KMS-11 (cell line): Measurements from ENCODE around the gene DCST1.

Experiments used
- H2AFZ ChIP-seq: fragments of 200-600 bp; sonication (generic); 2 replicates; pipeline ENCODE4 v1.6.1; 2016; ENCODE audit warnings: antibody characterized with exemption, mixed run types, low read depth
- H3K27ac ChIP-seq: fragments of 200-600 bp; sonication (generic); 2 replicates; pipeline ENCODE4 v1.6.1; 2016; ENCODE audit warnings: mild to moderate bottlenecking, mixed run types
- H3K27me3 ChIP-seq: fragments of 200-600 bp; sonication (generic); 2 replicates; pipeline ENCODE4 v1.6.1; 2017; ENCODE audit warnings: mild to moderate bottlenecking, low read depth, mixed run types, moderate library complexity; ENCODE audit not compliant: insufficient read depth
- H3K36me3 ChIP-seq: fragments of 200-600 bp; sonication (generic); 2 replicates; pipeline ENCODE4 v1.6.1; 2017; ENCODE audit warnings: mild to moderate bottlenecking, mixed run types; ENCODE audit not compliant: insufficient read depth
- H3K4me1 ChIP-seq: fragments of 200-600 bp; sonication (generic); 2 replicates; pipeline ENCODE4 v1.6.1; 2016; ENCODE audit warnings: mild to moderate bottlenecking, low read depth, mixed run types; ENCODE audit not compliant: poor library complexity, severe bottlenecking
- H3K4me2 ChIP-seq: fragments of 200-600 bp; sonication (generic); 2 replicates; pipeline ENCODE4 v1.7.0; 2016; ENCODE audit warnings: mild to moderate bottlenecking, mixed run types
- H3K4me3 ChIP-seq: fragments of 200-600 bp; sonication (generic); IDR thresholded peaks from 2 replicates; pipeline ENCODE4 v1.6.1; 2017; ENCODE audit warnings: low read depth, low read length, mixed read lengths; ENCODE audit not compliant: insufficient read depth
- H3K79me2 ChIP-seq: fragments of 200-600 bp; sonication (generic); 2 replicates; pipeline ENCODE4 v1.6.1; 2016; ENCODE audit warnings: low read depth, mixed run types; ENCODE audit not compliant: insufficient read depth
- H3K9ac ChIP-seq: fragments of 200-600 bp; sonication (generic); 2 replicates; pipeline ENCODE4 v1.6.1; 2016; ENCODE audit warnings: mild to moderate bottlenecking, mixed run types
- H4K20me1 ChIP-seq: fragments of 200-600 bp; sonication (generic); 2 replicates; pipeline ENCODE4 v1.6.1; 2016; ENCODE audit warnings: mild to moderate bottlenecking, mixed run types; ENCODE audit not compliant: insufficient read depth
- TF ChIP-seq, protein P1 (sequence below): fragments of 200-600 bp; sonication (generic); conservative IDR thresholded peaks from 2 replicates; pipeline ENCODE4 v1.6.1; 2017; ENCODE audit warnings: low read depth, mild to moderate bottlenecking, antibody characterized with exemption, low read length, moderate library complexity, mixed read lengths

The DCST1 gene

DNA sequence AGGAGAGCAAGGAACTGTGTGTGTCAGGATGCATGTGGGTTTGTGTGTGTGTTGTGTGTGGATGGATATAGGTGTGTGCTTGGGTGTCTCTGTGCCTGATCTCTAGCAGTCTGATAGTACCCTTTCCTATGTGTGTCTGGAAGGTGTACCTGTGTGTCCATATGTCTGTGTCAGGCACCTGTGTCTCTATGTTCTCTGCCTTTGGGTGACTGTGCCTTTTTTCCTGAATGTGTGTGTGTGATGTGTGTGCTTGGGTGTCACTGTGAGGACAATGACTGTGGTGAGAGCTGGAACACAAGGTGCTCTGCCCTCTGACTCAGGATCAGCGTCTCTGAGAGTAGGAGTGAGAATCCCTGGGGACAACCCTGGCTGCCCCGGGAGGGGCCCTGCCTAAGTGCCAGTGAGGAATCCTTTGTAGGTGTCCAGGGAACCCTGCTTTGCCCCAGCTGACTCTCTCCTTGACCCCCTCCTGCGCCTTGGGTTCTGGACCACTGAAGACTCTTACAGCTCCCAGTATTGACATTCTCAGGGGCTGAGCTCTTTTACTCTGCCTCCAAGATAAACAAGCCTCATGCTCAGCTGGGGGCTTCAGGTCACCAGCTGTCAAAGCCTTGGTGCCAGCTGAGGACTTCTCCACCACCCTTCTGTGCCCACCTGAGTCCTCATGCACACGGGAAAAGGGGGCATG is 44.3 kb downstream of the DCST1 start:
- H2AFZ ChIP-seq = peak overlapping the region; percentile 53
- H3K27me3 ChIP-seq = peaks cover 55% of the 10 kb centered on the region
- H3K4me2 ChIP-seq = peak overlapping the region; percentile 77
- TF ChIP-seq, protein P1, sequence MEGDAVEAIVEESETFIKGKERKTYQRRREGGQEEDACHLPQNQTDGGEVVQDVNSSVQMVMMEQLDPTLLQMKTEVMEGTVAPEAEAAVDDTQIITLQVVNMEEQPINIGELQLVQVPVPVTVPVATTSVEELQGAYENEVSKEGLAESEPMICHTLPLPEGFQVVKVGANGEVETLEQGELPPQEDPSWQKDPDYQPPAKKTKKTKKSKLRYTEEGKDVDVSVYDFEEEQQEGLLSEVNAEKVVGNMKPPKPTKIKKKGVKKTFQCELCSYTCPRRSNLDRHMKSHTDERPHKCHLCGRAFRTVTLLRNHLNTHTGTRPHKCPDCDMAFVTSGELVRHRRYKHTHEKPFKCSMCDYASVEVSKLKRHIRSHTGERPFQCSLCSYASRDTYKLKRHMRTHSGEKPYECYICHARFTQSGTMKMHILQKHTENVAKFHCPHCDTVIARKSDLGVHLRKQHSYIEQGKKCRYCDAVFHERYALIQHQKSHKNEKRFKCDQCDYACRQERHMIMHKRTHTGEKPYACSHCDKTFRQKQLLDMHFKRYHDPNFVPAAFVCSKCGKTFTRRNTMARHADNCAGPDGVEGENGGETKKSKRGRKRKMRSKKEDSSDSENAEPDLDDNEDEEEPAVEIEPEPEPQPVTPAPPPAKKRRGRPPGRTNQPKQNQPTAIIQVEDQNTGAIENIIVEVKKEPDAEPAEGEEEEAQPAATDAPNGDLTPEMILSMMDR = no peak
- no peak overlapping the region for H3K9ac ChIP-seq
- H4K20me1 ChIP-seq = no peaks in the 10 kb centered on the region
- H3K79me2 ChIP-seq = no peaks in the 10 kb centered on the region
- H3K4me1 ChIP-seq = peaks cover 61% of the 10 kb centered on the region
- no peak overlapping the region for H3K27ac ChIP-seq
- H3K4me3 ChIP-seq = no peak overlapping the region
- H3K36me3 ChIP-seq = no peaks in the 10 kb centered on the region

DNA sequence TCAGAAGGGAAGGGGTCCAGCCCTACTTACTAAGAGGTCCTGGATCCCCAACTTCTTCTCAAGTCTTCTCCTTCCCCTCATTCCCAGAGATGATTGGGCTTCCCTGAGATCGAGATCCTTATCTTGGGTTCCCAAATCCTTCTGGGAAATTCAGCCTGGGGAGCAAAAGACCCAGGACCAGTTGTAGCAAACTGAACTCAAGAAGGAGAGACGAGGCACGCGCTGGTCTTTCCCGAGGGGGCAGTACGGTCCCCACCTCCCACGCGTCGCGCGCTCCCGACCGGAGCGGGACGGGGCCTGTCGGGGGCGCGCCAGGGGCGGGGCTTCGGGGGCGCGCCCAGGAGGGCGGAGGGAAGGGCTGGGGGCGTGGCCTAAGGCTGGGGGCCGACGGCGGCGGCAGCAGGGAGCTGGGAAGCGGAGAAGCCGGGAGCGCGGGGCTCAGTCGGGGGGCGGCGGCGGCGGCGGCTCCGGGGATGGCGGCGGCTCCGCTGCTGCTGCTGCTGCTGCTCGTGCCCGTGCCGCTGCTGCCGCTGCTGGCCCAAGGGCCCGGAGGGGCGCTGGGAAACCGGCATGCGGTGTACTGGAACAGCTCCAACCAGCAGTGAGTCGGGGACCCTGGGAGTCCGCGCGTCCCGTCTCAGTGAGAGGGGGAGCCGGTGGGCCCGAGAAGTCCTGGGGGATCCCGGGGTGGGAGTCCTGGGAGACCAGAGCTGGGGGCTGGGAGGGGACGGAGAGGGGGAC is 45.0 kb downstream of the DCST1 start, which contains the start of gene EFNA3:
Gene EFNA3 (plus strand): TSS at position 369 of the 741 bp plus-strand sequence. CDS start 105 bp downstream, at position 474.
- no peak within 1 kb of the TSS for H3K4me3 ChIP-seq
- H3K4me2 ChIP-seq = peak within 1 kb of the TSS; percentile 77
- TF ChIP-seq, protein P1 = no peak
- no peaks in the 10 kb centered on the region for H3K36me3 ChIP-seq
- H3K27me3 ChIP-seq = peaks cover 63% of the 10 kb centered on the region
- no peaks in the 10 kb centered on the region for H4K20me1 ChIP-seq
- H3K79me2 ChIP-seq = no peaks in the 10 kb centered on the region
- peaks cover 66% of the 10 kb centered on the region for H3K4me1 ChIP-seq
- no peak within 1 kb of the TSS for H3K27ac ChIP-seq
- peak within 1 kb of the TSS; percentile 53 for H2AFZ ChIP-seq
- H3K9ac ChIP-seq = no peak within 1 kb of the TSS; the same call in 1 of the 2 replicates

DNA sequence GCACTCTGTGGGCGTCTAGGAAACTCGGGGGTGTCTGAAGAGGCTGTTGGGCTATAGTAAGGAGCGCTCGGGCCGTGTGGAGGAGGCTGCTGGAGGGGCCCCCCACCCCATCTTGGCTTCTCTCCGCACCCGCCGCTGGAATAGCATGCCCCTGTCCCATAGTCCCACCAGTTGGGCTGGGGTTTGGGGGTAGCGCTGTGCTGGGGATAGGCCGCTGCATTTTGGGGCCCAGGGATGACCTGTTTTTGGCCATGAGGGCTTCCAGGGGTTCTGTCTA is 45.5 kb downstream of the DCST1 start:
- H3K9ac ChIP-seq = no peak overlapping the region; the same call in 1 of the 2 replicates
- peak overlapping the region; percentile 53 for H2AFZ ChIP-seq
- peak overlapping the region; percentile 77 for H3K4me2 ChIP-seq
- H3K27ac ChIP-seq = no peak overlapping the region
- no peaks in the 10 kb centered on the region for H4K20me1 ChIP-seq
- H3K4me3 ChIP-seq = no peak overlapping the region
- peaks cover 71% of the 10 kb centered on the region for H3K4me1 ChIP-seq
- H3K79me2 ChIP-seq = no peaks in the 10 kb centered on the region
- no peaks in the 10 kb centered on the region for H3K36me3 ChIP-seq
- TF ChIP-seq, protein P1 = no peak
- H3K27me3 ChIP-seq = peaks cover 64% of the 10 kb centered on the region

DNA sequence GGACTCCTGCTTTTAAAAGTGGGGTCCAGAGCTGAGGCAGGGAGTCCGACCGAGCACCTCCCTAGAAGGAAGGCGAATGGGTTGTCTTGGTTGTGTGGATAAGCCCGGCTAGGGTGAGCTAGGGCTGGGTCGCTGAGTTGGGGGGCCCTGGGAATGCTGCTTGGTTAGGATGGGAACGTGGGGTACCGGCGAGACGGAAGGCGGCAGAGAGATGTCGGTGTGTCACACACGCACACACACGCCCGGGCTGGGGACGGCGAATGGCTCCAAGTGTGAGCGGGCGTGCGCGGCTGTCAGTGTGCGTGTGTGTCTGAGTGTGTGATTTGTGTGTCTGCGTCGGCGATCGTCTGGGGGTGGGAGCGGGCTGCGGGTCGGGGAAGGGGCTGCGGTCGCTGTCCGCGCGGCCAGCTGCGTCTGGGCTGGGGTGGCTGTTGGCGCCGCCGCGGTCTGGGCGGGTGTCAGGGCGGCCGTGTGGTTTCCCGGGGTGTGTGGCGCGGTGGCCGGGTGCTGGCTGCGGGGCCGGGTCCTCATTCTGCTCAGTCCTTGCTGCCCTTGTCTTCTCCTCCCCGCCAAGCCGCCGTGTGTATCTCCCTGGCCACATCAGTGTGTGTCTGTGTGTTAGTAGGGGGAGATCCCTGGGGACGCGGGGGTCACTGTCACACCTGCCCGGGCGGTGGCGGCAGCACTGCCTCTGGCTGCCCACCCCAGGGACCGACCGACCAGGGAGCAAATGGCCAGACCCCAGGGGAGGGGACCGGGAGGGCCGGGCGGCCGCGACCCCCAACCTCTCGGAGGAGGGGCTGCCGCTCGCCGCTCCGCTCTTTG is 46.1 kb downstream of the DCST1 start:
- Histone ChIP-seq H3K36me3 (no peaks in the 10 kb centered on the region), H3K27me3 (peaks cover 64% of the 10 kb centered on the region), H3K4me3 (no peak overlapping the region), H3K9ac (no peak overlapping the region), H3K4me1 (peaks cover 74% of the 10 kb centered on the region), H4K20me1 (no peaks in the 10 kb centered on the region), H3K27ac (no peak overlapping the region), H3K79me2 (no peaks in the 10 kb centered on the region), H2AFZ (no peak overlapping the region), H3K4me2 (peak overlapping the region; percentile 77)
- TF ChIP-seq, protein P1 = no peak
